Measurements from ENCODE around the gene KRTAP19-2. TPM values are rescaled to one million over a fixed set of nuclear protein-coding genes. Genes with fewer than 3 reads are reported as not detected.
"Not testable (repeated sequence)": the region's sequence is repeated elsewhere in the genome, so short reads cannot be mapped to it uniquely, and the experiment has no call there.

Gene KRTAP19-2, protein sequence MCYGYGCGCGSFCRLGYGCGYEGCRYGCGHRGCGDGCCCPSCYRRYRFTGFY
- not detected for total RNA-seq

DNA sequence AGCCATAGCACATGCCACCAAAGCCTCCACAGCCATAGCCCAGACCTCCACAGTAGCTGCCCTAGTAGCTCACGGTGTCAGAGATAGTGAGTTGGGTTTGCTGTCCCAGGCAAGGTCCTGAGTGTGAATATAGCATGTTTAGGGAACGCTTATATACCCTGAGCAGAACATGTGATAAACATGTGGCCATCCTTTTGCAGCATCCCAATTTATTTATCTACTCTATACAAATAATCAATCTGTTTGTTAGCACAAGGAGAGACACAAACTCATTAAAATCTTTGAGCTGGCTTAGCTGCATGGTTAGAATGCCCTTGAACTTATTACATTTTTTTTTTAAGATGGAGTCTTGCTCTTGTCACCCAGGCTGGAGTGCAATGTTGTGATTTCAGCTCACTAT lies at the start of gene KRTAP19-2:
TSS of gene KRTAP19-2 (minus strand) at position 101 of the 400 bp plus-strand sequence. CDS start at position 13, 88 bp downstream.
- WGBS: 95% methylated on average over 2 of the region's 2 CpGs
- Histone ChIP-seq H3K4me1 (replicated peaks) (no peaks in the 10 kb centered on the region), H3K36me3 (no peaks in the 10 kb centered on the region), H3K4me3 (no peak within 1 kb of the TSS), H3K9me3 (no peaks in the 10 kb centered on the region), H3K27me3 (replicated peaks; ENCODE audit: insufficient read depth) (no peaks in the 10 kb centered on the region), H3K27ac (no peak within 1 kb of the TSS)
- no peak for DNase-seq (ENCODE audit: low spot score)
- TF ChIP-seq POLR2A (IDR thresholded peaks at IDR 0.05) (no peak), POLR2AphosphoS5 (IDR thresholded peaks at IDR 0.05) (no peak)
- TF ChIP-seq, protein P1, sequence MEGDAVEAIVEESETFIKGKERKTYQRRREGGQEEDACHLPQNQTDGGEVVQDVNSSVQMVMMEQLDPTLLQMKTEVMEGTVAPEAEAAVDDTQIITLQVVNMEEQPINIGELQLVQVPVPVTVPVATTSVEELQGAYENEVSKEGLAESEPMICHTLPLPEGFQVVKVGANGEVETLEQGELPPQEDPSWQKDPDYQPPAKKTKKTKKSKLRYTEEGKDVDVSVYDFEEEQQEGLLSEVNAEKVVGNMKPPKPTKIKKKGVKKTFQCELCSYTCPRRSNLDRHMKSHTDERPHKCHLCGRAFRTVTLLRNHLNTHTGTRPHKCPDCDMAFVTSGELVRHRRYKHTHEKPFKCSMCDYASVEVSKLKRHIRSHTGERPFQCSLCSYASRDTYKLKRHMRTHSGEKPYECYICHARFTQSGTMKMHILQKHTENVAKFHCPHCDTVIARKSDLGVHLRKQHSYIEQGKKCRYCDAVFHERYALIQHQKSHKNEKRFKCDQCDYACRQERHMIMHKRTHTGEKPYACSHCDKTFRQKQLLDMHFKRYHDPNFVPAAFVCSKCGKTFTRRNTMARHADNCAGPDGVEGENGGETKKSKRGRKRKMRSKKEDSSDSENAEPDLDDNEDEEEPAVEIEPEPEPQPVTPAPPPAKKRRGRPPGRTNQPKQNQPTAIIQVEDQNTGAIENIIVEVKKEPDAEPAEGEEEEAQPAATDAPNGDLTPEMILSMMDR (IDR thresholded peaks at IDR 0.05): no peak
- intact Hi-C loops (cut with DNase I): no loop called here

GRCh38 chr21:30518876-30519275 lies 31.6 kb upstream of the KRTAP19-2 start:
- no peaks in the 10 kb centered on the region for H3K27me3 ChIP-seq (replicated peaks; ENCODE audit: insufficient read depth)
- no peak for DNase-seq (ENCODE audit: low spot score)
- H3K4me1 ChIP-seq (replicated peaks): no peaks in the 10 kb centered on the region
- intact Hi-C loops (cut with DNase I): no loop called here
- no peaks in the 10 kb centered on the region for H3K36me3 ChIP-seq
- TF ChIP-seq, protein P1 (IDR thresholded peaks at IDR 0.05): no peak
- TF ChIP-seq POLR2AphosphoS5 (IDR thresholded peaks at IDR 0.05) (no peak), POLR2A (IDR thresholded peaks at IDR 0.05) (no peak)
- WGBS: 86% methylated on average over 1 of the region's 1 CpG
- H3K9me3 ChIP-seq: no peaks in the 10 kb centered on the region
- no peak overlapping the region for H3K4me3 ChIP-seq
- no peak overlapping the region for H3K27ac ChIP-seq

DNA sequence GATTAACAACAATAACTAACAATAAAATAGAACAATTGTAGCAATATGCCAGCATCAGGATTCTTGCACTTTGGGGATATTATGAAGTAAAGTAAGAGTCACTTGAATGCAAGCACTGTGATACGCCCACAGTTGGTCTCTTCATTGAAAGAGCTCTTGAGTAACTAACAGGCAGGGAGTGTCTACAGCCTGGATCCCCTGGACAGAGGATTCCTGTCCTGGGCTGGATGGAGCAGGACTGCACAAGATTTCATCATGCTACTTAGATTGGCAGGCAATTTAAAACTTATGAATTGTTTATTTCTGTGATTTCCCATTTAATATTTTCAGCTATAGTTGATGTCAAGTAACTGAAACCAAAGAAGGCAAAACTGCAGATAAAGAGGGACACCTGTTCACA lies 28.4 kb upstream of the KRTAP19-2 start:
- H3K27ac ChIP-seq: no peak overlapping the region
- no peak overlapping the region for H3K4me3 ChIP-seq
- intact Hi-C loops (cut with DNase I): no loop called here
- no peak for DNase-seq (ENCODE audit: low spot score)
- TF ChIP-seq POLR2AphosphoS5 (IDR thresholded peaks at IDR 0.05) (no peak), POLR2A (IDR thresholded peaks at IDR 0.05) (no peak)
- TF ChIP-seq, protein P1 (IDR thresholded peaks at IDR 0.05): no peak
- no peaks in the 10 kb centered on the region for H3K9me3 ChIP-seq
- WGBS: 90% methylated on average over 1 of the region's 1 CpG
- H3K27me3 ChIP-seq (replicated peaks; ENCODE audit: insufficient read depth): no peaks in the 10 kb centered on the region
- H3K36me3 ChIP-seq: no peaks in the 10 kb centered on the region
- no peaks in the 10 kb centered on the region for H3K4me1 ChIP-seq (replicated peaks)

GRCh38 chr21:30505621-30506205 lies 18.5 kb upstream of the KRTAP19-2 start:
- H3K27ac ChIP-seq; H3K36me3 ChIP-seq; H3K9me3 ChIP-seq; DNase-seq (ENCODE audit: low spot score); intact Hi-C loops (cut with DNase I); H3K4me1 ChIP-seq (replicated peaks); H3K27me3 ChIP-seq (replicated peaks; ENCODE audit: insufficient read depth); H3K4me3 ChIP-seq: not testable (repeated sequence)
- 31% methylated on average over 4 of the region's 4 CpGs for WGBS
- TF ChIP-seq, protein P1 (IDR thresholded peaks at IDR 0.05): peak in 2 of 4 experiments; percentile 31 to 50

DNA sequence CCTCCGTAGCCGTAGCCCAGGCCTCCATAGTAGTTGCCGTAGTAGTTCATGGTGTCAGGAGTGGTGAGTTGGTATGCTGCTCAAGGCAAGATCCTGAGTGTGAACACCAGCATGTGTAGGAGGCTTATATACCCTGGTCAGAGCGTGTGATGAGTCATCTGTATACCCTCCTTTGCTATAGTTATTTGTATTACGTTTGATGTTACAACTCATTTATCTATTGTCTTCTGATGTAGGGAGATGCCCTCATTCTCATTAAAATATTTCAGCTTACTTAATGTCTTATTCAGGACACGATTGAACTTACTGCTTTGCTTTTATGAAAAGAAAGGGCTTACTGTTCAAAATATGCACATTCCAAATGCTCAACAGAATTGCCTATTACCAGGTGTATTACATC lies 14.8 kb upstream of the KRTAP19-2 start, which contains the start of gene KRTAP19-5:
TSS of gene KRTAP19-5 (minus strand) at position 101 of the 400 bp plus-strand sequence. CDS start at position 50, 51 bp downstream.
- no peaks in the 10 kb centered on the region for H3K36me3 ChIP-seq
- no peak within 1 kb of the TSS for H3K4me3 ChIP-seq
- H3K27ac ChIP-seq: no peak within 1 kb of the TSS
- no peaks in the 10 kb centered on the region for H3K27me3 ChIP-seq (replicated peaks; ENCODE audit: insufficient read depth)
- no peak for DNase-seq (ENCODE audit: low spot score)
- TF ChIP-seq, protein P1 (IDR thresholded peaks at IDR 0.05): no peak
- TF ChIP-seq POLR2AphosphoS5 (IDR thresholded peaks at IDR 0.05): no peak
- TF ChIP-seq POLR2A (IDR thresholded peaks at IDR 0.05): no peak
- no peaks in the 10 kb centered on the region for H3K9me3 ChIP-seq
- intact Hi-C loops (cut with DNase I): no loop called here
- no peaks in the 10 kb centered on the region for H3K4me1 ChIP-seq (replicated peaks)
- 68% methylated on average over 6 of the region's 6 CpGs for WGBS

All from prostate gland (tissue), 2 donors.